HG03139 (cell line): ENCODE measurements around the gene REN.

Experiments used
- ATAC-seq: cut with Tn5 transposase; IDR thresholded peaks from one replicate; pipeline ENCODE4 v1.9.1; 2021; ENCODE audit not compliant: unreplicated experiment

REN gene

GRCh38 chr1:204166219-204166618 is at the start of gene REN:
REN (minus strand) TSS chr1:204166337; CDS start chr1:204166293, 44 bp downstream.
- no peak for ATAC-seq

GRCh38 chr1:204213668-204214662 is 47.8 kb upstream of the REN start, which contains the start of gene GOLT1A:
GOLT1A (minus strand) TSS chr1:204213988; CDS start chr1:204213906, 82 bp downstream.
- ATAC-seq: peak; percentile 71

GRCh38 chr1:204212715-204213114 is 46.6 kb upstream of the REN start:
- ATAC-seq: no peak

- no peak for ATAC-seq
Measured at GRCh38 chr1:204211046-204211445, 44.9 kb upstream of the REN start.

GRCh38 chr1:204207136-204207616 is 41.0 kb upstream of the REN start:
- ATAC-seq: no peak

GRCh38 chr1:204206121-204206520 is 40.0 kb upstream of the REN start:
- no peak for ATAC-seq

- ATAC-seq: no peak
Measured at GRCh38 chr1:204205486-204205885, 39.3 kb upstream of the REN start.

- ATAC-seq: no peak
Measured at GRCh38 chr1:204204944-204205343, 38.8 kb upstream of the REN start.

GRCh38 chr1:204203206-204203767 is 37.1 kb upstream of the REN start:
- no peak for ATAC-seq

GRCh38 chr1:204202481-204202880 is 36.3 kb upstream of the REN start:
- no peak for ATAC-seq

- ATAC-seq: no peak
Measured at GRCh38 chr1:204201348-204202040, 35.4 kb upstream of the REN start.

GRCh38 chr1:204199579-204199978 is 33.4 kb upstream of the REN start:
- ATAC-seq: no peak

GRCh38 chr1:204198348-204199340 is 32.5 kb upstream of the REN start:
- no peak for ATAC-seq

- no peak for ATAC-seq
Measured at GRCh38 chr1:204197068-204197467, 30.9 kb upstream of the REN start.

- no peak for ATAC-seq
Measured at GRCh38 chr1:204196068-204196795, 30.1 kb upstream of the REN start, which contains the start of gene KISS1. KISS1 (minus strand) TSS chr1:204196491; CDS start chr1:204192876, 3,615 bp downstream.

- no peak for ATAC-seq
Measured at GRCh38 chr1:204194771-204195170, 28.6 kb upstream of the REN start.

GRCh38 chr1:204194080-204194479 is 27.9 kb upstream of the REN start:
- ATAC-seq: no peak

GRCh38 chr1:204192589-204193352 is 26.6 kb upstream of the REN start:
- no peak for ATAC-seq

GRCh38 chr1:204192046-204192445 is 25.9 kb upstream of the REN start:
- no peak for ATAC-seq
